Stomach (tissue), 4 donors: ENCODE data around the gene PPP4R2.

Source experiments
- CTCF ChIP-seq, 7 experiments: fragments of 450-650 bp in 4 of 7; fragments of 200-600 bp in 3 of 7; sonication (generic) in 3 of 7; IDR thresholded peaks; one replicate each; pipeline ENCODE4 v1.5.1; 2016 to 2019; ENCODE audit warnings: antibody characterized with exemption in 7 of 7, control low read depth in 2 of 7, mild to moderate bottlenecking in 1 of 7
- POLR2A ChIP-seq, 4 donors: fragments of 450-650 bp; IDR thresholded peaks; one replicate each; pipeline ENCODE4 v1.6.1; 2016; ENCODE audit warnings: antibody characterized with exemption in 4 of 4, control low read depth in 2 of 4, mild to moderate bottlenecking in 1 of 4, moderate library complexity in 1 of 4
- POLR2AphosphoS5 ChIP-seq, 3 donors: sonication (generic); formaldehyde crosslinking; IDR thresholded peaks; one replicate each; pipeline ENCODE4 v1.6.1; 2016; ENCODE audit warnings: antibody characterized with exemption in 3 of 3

- no peak for TF ChIP-seq POLR2A (IDR thresholded peaks at IDR 0.05)
- no peak for TF ChIP-seq POLR2AphosphoS5 (IDR thresholded peaks at IDR 0.05)
- no peak for TF ChIP-seq CTCF (IDR thresholded peaks at IDR 0.05)
Measured at GRCh38 chr3:72968266-72968664, 28.3 kb upstream of the PPP4R2 start.
